ENCODE measurements around the gene PLEKHG3. TPM values are rescaled to one million over a fixed set of nuclear protein-coding genes. Genes with fewer than 3 reads are reported as not detected.

The PLEKHG3 gene
- total and polyA plus RNA-seq, 4 donors: 8.4 to 21.3 (median 14.6) TPM

DNA sequence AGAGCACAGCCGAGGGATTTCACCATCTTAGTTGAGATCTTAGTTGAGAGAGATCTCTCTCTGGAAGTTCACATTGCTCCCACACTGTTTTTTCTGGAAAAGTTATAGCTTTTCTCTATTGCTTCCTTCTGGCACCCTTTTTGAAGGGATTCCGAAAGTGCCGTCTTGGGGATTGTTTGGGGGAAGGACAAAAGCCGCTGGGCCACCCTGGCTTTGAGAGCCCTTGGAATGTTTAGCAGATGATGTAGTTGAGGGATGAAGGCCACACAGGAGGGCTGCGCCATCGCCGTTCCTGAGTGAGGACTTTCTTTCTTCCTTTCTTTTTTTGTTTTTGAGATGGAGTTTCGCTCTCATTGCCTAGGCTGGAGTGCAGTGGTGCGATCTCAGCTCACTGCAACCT, 17.7 kb downstream of the PLEKHG3 start:
- Histone ChIP-seq H3K9ac (ENCODE audit: low read depth in 1 of 2, low read length in 2 of 2) (no peak overlapping the region), H3K27ac (ENCODE audit: low read depth in 1 of 2, low read length in 2 of 2) (peak overlapping the region; percentile 61 to 75)
- no peak for DNase-seq (ENCODE audit: low spot score)

DNA sequence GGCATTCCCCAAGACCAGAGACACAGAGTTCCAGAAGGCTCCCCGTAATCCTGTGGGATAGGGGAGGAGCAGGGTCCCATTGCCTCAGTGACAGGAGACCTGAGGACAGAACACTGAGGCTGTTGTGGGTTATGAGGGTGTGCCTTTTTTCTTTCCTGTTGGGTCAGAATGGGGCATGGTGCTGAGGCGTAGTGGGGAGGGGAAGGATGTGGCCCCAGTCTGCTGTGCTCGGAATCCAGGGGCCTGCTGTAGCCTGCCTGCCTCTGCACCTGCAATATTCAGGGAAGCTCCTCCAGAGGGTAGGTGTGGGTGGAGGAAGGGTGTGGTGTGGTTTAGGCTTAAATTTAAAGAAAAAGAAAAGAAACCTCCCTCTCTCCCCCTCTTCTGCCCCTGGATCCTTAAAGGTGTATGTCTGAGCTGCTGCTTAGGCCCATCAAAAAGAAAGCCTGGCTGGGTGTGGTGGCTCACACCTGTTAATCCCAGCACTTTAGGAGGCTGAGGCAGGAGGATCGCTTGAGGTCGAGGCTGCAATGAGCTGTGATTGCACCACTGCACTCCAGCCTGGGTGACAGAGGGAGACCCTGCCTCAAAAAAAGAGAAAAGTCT, 18.7 kb downstream of the PLEKHG3 start:
- WGBS: 86% methylated on average over 5 of the region's 5 CpGs
- DNase-seq (ENCODE audit: low spot score): no peak
- no peak for TF ChIP-seq HNF4G (IDR thresholded peaks at IDR 0.05)
- no peak for TF ChIP-seq YY1 (IDR thresholded peaks at IDR 0.05)
- TF ChIP-seq, protein P1, sequence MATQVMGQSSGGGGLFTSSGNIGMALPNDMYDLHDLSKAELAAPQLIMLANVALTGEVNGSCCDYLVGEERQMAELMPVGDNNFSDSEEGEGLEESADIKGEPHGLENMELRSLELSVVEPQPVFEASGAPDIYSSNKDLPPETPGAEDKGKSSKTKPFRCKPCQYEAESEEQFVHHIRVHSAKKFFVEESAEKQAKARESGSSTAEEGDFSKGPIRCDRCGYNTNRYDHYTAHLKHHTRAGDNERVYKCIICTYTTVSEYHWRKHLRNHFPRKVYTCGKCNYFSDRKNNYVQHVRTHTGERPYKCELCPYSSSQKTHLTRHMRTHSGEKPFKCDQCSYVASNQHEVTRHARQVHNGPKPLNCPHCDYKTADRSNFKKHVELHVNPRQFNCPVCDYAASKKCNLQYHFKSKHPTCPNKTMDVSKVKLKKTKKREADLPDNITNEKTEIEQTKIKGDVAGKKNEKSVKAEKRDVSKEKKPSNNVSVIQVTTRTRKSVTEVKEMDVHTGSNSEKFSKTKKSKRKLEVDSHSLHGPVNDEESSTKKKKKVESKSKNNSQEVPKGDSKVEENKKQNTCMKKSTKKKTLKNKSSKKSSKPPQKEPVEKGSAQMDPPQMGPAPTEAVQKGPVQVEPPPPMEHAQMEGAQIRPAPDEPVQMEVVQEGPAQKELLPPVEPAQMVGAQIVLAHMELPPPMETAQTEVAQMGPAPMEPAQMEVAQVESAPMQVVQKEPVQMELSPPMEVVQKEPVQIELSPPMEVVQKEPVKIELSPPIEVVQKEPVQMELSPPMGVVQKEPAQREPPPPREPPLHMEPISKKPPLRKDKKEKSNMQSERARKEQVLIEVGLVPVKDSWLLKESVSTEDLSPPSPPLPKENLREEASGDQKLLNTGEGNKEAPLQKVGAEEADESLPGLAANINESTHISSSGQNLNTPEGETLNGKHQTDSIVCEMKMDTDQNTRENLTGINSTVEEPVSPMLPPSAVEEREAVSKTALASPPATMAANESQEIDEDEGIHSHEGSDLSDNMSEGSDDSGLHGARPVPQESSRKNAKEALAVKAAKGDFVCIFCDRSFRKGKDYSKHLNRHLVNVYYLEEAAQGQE (IDR thresholded peaks at IDR 0.05): no peak
- no peak for TF ChIP-seq RXRA (IDR thresholded peaks at IDR 0.05)
- no peak for TF ChIP-seq NR2F2 (IDR thresholded peaks at IDR 0.05)
- no peak for TF ChIP-seq FOXA1 (IDR thresholded peaks at IDR 0.05)
- TF ChIP-seq, protein P2, sequence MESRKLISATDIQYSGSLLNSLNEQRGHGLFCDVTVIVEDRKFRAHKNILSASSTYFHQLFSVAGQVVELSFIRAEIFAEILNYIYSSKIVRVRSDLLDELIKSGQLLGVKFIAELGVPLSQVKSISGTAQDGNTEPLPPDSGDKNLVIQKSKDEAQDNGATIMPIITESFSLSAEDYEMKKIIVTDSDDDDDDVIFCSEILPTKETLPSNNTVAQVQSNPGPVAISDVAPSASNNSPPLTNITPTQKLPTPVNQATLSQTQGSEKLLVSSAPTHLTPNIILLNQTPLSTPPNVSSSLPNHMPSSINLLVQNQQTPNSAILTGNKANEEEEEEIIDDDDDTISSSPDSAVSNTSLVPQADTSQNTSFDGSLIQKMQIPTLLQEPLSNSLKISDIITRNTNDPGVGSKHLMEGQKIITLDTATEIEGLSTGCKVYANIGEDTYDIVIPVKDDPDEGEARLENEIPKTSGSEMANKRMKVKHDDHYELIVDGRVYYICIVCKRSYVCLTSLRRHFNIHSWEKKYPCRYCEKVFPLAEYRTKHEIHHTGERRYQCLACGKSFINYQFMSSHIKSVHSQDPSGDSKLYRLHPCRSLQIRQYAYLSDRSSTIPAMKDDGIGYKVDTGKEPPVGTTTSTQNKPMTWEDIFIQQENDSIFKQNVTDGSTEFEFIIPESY (IDR thresholded peaks at IDR 0.05): no peak
- TF ChIP-seq, protein P3, sequence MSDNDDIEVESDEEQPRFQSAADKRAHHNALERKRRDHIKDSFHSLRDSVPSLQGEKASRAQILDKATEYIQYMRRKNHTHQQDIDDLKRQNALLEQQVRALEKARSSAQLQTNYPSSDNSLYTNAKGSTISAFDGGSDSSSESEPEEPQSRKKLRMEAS (IDR thresholded peaks at IDR 0.05): no peak
- TF ChIP-seq, protein P4, sequence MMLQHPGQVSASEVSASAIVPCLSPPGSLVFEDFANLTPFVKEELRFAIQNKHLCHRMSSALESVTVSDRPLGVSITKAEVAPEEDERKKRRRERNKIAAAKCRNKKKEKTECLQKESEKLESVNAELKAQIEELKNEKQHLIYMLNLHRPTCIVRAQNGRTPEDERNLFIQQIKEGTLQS (IDR thresholded peaks at IDR 0.05): no peak
- Histone ChIP-seq H3K9ac (ENCODE audit: low read depth in 1 of 2, low read length in 2 of 2) (no peak overlapping the region), H3K4me3 (ENCODE audit: low read depth in 1 of 3, low read length in 3 of 3) (no peak overlapping the region), H3K27me3 (ENCODE audit: control insufficient read depth in 4 of 4, insufficient read depth in 4 of 4, low read length in 3 of 4) (no peaks in the 10 kb centered on the region), H3K36me3 (ENCODE audit: control insufficient read depth in 4 of 4, insufficient read depth in 3 of 4, low read depth in 1 of 4, low read length in 3 of 4) (peaks cover 0 to 5% (median 2%) of the 10 kb centered on the region in 4 donors), H3K27ac (ENCODE audit: low read depth in 1 of 2, low read length in 2 of 2) (no peak overlapping the region), H3K9me3 (ENCODE audit: control insufficient read depth in 4 of 4, low read length in 3 of 4) (no peaks in the 10 kb centered on the region), H3K4me1 (ENCODE audit: control insufficient read depth in 4 of 4, insufficient read depth in 4 of 4, low read length in 3 of 4) (peaks cover 10 to 50% (median 32%) of the 10 kb centered on the region in 4 donors)

More for the DNA sequence above, 17.7 kb downstream of the PLEKHG3 start:
- Histone ChIP-seq H3K36me3 (ENCODE audit: control insufficient read depth in 4 of 4, insufficient read depth in 3 of 4, low read depth in 1 of 4, low read length in 3 of 4) (no peaks in the 10 kb centered on the region), H3K27me3 (ENCODE audit: control insufficient read depth in 4 of 4, insufficient read depth in 4 of 4, low read length in 3 of 4) (no peaks in the 10 kb centered on the region), H3K9me3 (ENCODE audit: control insufficient read depth in 4 of 4, low read length in 3 of 4) (no peaks in the 10 kb centered on the region), H3K4me1 (ENCODE audit: control insufficient read depth in 4 of 4, insufficient read depth in 4 of 4, low read length in 3 of 4) (peaks cover 11 to 61% (median 41%) of the 10 kb centered on the region in 4 donors), H3K4me3 (ENCODE audit: low read depth in 1 of 3, low read length in 3 of 3) (no peak overlapping the region)
- WGBS: 89% methylated on average over 9 of the region's 9 CpGs
- TF ChIP-seq, protein P3 (IDR thresholded peaks at IDR 0.05): no peak
- TF ChIP-seq RAD21 (IDR thresholded peaks at IDR 0.05) (no peak), HNF4G (IDR thresholded peaks at IDR 0.05) (no peak), GABPA (IDR thresholded peaks at IDR 0.05 in 1 of 2, conservative IDR thresholded peaks at IDR 0.05 in 1 of 2) (no peak), FOXA2 (IDR thresholded peaks at IDR 0.05) (no peak), RXRA (IDR thresholded peaks at IDR 0.05) (no peak), SP1 (IDR thresholded peaks at IDR 0.05) (no peak), FOXA1 (IDR thresholded peaks at IDR 0.05) (no peak)
- TF ChIP-seq, protein P5, sequence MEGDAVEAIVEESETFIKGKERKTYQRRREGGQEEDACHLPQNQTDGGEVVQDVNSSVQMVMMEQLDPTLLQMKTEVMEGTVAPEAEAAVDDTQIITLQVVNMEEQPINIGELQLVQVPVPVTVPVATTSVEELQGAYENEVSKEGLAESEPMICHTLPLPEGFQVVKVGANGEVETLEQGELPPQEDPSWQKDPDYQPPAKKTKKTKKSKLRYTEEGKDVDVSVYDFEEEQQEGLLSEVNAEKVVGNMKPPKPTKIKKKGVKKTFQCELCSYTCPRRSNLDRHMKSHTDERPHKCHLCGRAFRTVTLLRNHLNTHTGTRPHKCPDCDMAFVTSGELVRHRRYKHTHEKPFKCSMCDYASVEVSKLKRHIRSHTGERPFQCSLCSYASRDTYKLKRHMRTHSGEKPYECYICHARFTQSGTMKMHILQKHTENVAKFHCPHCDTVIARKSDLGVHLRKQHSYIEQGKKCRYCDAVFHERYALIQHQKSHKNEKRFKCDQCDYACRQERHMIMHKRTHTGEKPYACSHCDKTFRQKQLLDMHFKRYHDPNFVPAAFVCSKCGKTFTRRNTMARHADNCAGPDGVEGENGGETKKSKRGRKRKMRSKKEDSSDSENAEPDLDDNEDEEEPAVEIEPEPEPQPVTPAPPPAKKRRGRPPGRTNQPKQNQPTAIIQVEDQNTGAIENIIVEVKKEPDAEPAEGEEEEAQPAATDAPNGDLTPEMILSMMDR (IDR thresholded peaks at IDR 0.05; ENCODE audit: low read depth, low read length, missing input control): no peak
- TF ChIP-seq, protein P2 (IDR thresholded peaks at IDR 0.05): no peak

Data from liver (tissue), 9 donors.